Parathyroid adenoma (tissue), 2 donors: ENCODE results near the gene KIRREL3.

ENCODE experiments used
- H2AFZ ChIP-seq: fragments of 300-600 bp; sonication (generic); one replicate; pipeline ENCODE4 v1.7.0; 2017; ENCODE audit warnings: antibody characterized with exemption, mild to moderate bottlenecking
- H3K27ac ChIP-seq: fragments of 300-600 bp; sonication (generic); one replicate; pipeline ENCODE4 v1.7.0; 2017
- H3K27me3 ChIP-seq: fragments of 300-600 bp; sonication (generic); one replicate; pipeline ENCODE4 v1.7.0; 2017; ENCODE audit warnings: low read length; ENCODE audit not compliant: control insufficient read depth, insufficient read depth
- H3K36me3 ChIP-seq: fragments of 300-600 bp; sonication (generic); one replicate; pipeline ENCODE4 v1.7.0; 2017; ENCODE audit warnings: low read length; ENCODE audit not compliant: control insufficient read depth, insufficient read depth
- H3K4me1 ChIP-seq: fragments of 300-600 bp; sonication (generic); one replicate; pipeline ENCODE4 v1.7.0; 2017; ENCODE audit warnings: control low read depth
- H3K4me2 ChIP-seq: fragments of 300-600 bp; sonication (generic); one replicate; pipeline ENCODE4 v1.7.0; 2017; ENCODE audit warnings: low read length
- H3K4me3 ChIP-seq: fragments of 300-600 bp; sonication (generic); one replicate; pipeline ENCODE4 v1.7.0; 2017; ENCODE audit warnings: low read depth, low read length
- H3K79me2 ChIP-seq: fragments of 300-600 bp; sonication (generic); one replicate; pipeline ENCODE4 v1.7.0; 2017; ENCODE audit warnings: control low read depth
- H3K9ac ChIP-seq: fragments of 300-600 bp; sonication (generic); one replicate; pipeline ENCODE4 v1.7.0; 2017; ENCODE audit warnings: mild to moderate bottlenecking
- H3K9me3 ChIP-seq: fragments of 300-600 bp; sonication (generic); one replicate; pipeline ENCODE4 v1.7.0; 2017; ENCODE audit warnings: low read length; ENCODE audit not compliant: control insufficient read depth
- TF ChIP-seq, protein P1 (sequence below): fragments of 300-600 bp; sonication (generic); IDR thresholded peaks from one replicate; pipeline ENCODE4 v1.7.0; 2017; ENCODE audit warnings: antibody characterized with exemption, mild to moderate bottlenecking
- donor health status: primary hyperparathyroidism.

Gene KIRREL3

DNA sequence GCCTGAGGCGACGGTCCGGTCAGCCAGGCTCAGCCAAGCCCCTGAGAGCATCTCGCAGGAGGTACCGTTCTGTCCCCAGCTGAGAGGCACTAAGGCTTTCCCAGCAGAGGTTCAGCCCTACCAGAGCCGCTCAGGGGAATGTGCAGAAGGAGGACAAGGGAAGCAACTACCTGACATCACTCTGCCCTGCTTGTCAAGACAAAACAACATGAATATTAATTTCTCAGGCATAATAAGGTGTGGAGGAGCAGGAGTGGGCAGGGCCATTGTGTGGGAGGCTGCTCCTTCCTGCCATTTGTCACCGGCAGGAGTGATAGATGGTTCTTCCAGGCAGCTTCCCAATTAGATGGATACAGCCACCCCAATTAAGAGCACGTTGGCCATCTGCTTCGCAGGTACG lies 181.4 kb downstream of the KIRREL3 start:
- no peaks in the 10 kb centered on the region for H3K9me3 ChIP-seq
- no peak overlapping the region for H3K9ac ChIP-seq
- H3K4me2 ChIP-seq: no peak overlapping the region
- H3K4me1 ChIP-seq: no peaks in the 10 kb centered on the region
- H3K36me3 ChIP-seq: no peaks in the 10 kb centered on the region
- TF ChIP-seq, protein P1, sequence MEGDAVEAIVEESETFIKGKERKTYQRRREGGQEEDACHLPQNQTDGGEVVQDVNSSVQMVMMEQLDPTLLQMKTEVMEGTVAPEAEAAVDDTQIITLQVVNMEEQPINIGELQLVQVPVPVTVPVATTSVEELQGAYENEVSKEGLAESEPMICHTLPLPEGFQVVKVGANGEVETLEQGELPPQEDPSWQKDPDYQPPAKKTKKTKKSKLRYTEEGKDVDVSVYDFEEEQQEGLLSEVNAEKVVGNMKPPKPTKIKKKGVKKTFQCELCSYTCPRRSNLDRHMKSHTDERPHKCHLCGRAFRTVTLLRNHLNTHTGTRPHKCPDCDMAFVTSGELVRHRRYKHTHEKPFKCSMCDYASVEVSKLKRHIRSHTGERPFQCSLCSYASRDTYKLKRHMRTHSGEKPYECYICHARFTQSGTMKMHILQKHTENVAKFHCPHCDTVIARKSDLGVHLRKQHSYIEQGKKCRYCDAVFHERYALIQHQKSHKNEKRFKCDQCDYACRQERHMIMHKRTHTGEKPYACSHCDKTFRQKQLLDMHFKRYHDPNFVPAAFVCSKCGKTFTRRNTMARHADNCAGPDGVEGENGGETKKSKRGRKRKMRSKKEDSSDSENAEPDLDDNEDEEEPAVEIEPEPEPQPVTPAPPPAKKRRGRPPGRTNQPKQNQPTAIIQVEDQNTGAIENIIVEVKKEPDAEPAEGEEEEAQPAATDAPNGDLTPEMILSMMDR: no peak
- H3K79me2 ChIP-seq: no peaks in the 10 kb centered on the region
- no peak overlapping the region for H2AFZ ChIP-seq
- H3K27me3 ChIP-seq: no peaks in the 10 kb centered on the region
- H3K27ac ChIP-seq: no peak overlapping the region
- H3K4me3 ChIP-seq: no peak overlapping the region

DNA sequence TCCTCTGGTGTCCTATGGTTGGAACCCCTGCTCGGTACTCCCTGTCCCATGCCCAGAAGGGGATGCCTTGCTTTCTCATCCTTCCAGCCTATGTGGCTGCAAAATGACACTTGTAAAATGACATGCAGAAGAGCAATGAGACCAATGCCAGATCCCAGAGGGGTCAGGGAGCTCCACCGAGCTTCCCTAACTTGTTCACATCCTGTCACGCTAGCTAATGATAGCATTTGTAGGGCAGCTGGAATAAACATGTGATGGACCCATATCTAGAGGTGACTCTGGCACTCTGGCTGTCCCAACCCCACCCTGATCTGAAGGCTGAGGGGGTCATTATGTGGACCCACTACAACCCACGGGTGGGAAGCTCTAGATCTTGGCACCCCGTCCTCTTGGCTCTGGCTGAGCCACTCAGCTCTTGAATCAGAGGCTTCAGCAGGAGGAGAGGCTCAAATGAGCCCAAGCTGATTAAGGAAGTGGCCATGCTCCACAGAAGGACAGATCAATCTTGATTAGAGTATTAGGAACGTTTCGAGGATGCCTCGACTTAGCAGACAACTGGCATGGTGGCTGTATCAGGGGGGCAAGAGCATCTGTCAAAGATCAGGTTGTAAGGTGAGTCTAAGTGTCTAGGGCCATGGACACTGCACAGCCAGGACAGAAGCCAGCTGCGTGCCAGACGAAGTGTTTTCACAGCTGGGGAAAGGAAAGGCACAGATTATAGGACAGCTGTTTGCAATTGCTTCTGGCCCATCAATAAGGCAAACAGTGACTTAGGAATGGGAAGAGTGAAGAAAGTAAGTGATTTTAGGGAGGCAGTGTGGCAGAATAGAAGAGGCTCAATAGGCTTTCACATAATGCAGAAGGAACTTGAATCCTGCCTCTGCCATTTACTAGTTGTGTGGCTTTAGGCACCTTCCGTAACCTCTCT lies 182.8 kb downstream of the KIRREL3 start:
- no peaks in the 10 kb centered on the region for H3K36me3 ChIP-seq

DNA sequence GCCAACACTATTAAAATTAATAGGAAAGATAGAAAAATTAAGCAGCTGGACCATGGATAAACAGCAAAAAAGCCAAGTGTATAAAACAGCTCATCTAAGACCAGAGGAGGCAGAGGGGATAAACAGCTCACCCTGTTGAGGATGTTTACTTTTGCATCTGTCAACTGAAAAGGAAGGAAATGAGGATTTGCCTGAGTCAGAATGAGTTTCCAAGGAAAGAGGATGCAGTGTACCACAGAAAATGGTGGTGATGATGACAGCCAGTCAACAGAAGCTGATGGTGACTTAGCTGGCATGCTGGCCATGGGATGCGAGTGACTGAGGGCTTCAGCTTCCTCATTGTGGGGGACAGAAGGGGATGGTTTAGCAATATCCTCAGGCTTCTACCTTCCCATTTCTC lies 183.5 kb downstream of the KIRREL3 start:
- H3K9ac ChIP-seq: no peak overlapping the region
- no peaks in the 10 kb centered on the region for H3K9me3 ChIP-seq
- no peak overlapping the region for H2AFZ ChIP-seq
- H3K4me1 ChIP-seq: no peaks in the 10 kb centered on the region
- H3K79me2 ChIP-seq: no peaks in the 10 kb centered on the region
- H3K27me3 ChIP-seq: no peaks in the 10 kb centered on the region
- no peaks in the 10 kb centered on the region for H3K36me3 ChIP-seq
- no peak overlapping the region for H3K4me3 ChIP-seq
- no peak overlapping the region for H3K4me2 ChIP-seq
- no peak overlapping the region for H3K27ac ChIP-seq
- TF ChIP-seq, protein P1: no peak

More for the DNA sequence above, 182.8 kb downstream of the KIRREL3 start:
- no peak overlapping the region for H3K4me3 ChIP-seq
- H3K9me3 ChIP-seq: no peaks in the 10 kb centered on the region
- TF ChIP-seq, protein P1: no peak
- no peak overlapping the region for H3K4me2 ChIP-seq
- H2AFZ ChIP-seq: no peak overlapping the region
- no peak overlapping the region for H3K27ac ChIP-seq
- H3K4me1 ChIP-seq: no peaks in the 10 kb centered on the region
- H3K9ac ChIP-seq: no peak overlapping the region
- no peaks in the 10 kb centered on the region for H3K79me2 ChIP-seq
- no peaks in the 10 kb centered on the region for H3K27me3 ChIP-seq

DNA sequence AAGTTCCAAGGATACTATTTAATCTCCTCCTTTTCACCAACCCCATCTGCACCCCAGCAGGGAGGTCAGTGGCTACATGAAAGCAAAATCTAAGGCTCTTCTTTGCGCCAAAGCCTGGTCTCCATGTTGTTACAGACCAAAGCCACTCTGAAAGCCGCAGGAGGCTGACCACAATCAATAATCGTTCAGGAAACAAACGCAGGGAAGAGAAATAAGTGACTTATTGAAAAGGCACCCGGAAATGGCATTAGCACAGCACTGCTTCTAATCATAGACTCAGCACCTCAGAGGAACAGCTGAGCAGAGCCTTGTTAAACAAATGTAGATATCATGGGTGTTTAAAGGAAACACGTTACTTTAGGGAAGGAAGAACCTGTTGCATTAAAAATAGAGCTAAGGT lies 183.9 kb downstream of the KIRREL3 start:
- Histone ChIP-seq H3K79me2 (no peaks in the 10 kb centered on the region), H3K4me3 (no peak overlapping the region), H2AFZ (no peak overlapping the region), H3K36me3 (no peaks in the 10 kb centered on the region), H3K4me1 (no peaks in the 10 kb centered on the region), H3K4me2 (no peak overlapping the region), H3K9ac (no peak overlapping the region), H3K27ac (no peak overlapping the region), H3K27me3 (no peaks in the 10 kb centered on the region), H3K9me3 (no peaks in the 10 kb centered on the region)
- TF ChIP-seq, protein P1: no peak

DNA sequence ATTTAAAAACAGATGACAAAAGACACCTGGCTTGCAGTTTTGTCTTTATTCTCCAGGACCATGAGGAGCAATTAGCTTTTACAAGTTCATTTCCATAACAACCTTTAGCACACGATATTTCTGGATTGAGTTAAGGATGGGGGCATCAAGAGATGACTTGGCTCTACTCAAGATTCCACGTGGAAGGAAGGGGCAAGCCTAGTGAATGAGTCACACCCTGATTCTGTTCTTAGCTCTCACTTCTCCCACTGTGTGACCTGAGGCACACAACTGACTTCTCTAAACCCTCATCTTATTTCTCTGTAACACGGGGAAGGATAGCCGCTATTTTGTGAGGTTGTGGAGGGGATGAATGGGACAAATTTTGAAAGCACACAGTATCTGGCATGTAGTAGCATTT lies 185.5 kb downstream of the KIRREL3 start:
- Histone ChIP-seq H3K4me1 (no peaks in the 10 kb centered on the region), H3K4me3 (no peak overlapping the region), H3K36me3 (no peaks in the 10 kb centered on the region), H3K27ac (no peak overlapping the region), H3K4me2 (no peak overlapping the region), H3K9ac (no peak overlapping the region), H3K27me3 (no peaks in the 10 kb centered on the region), H2AFZ (no peak overlapping the region), H3K9me3 (no peaks in the 10 kb centered on the region), H3K79me2 (no peaks in the 10 kb centered on the region)
- TF ChIP-seq, protein P1: no peak
